Neural progenitor cell (in vitro differentiated cells): ENCODE measurements around the gene NEXN.

ENCODE experiments used
- EZH2 ChIP-seq: fragments of 200-600 bp; sonication (generic); IDR thresholded peaks from 2 replicates; pipeline ENCODE4 v1.6.1; 2017; ENCODE audit warnings: antibody characterized with exemption, mild to moderate bottlenecking, moderate library complexity
- TF ChIP-seq, protein P1 (sequence below): fragments of 200-600 bp; sonication (generic); IDR thresholded peaks from 2 replicates; pipeline ENCODE4 v1.5.1; 2017; ENCODE audit warnings: antibody characterized with exemption, mild to moderate bottlenecking

DNA sequence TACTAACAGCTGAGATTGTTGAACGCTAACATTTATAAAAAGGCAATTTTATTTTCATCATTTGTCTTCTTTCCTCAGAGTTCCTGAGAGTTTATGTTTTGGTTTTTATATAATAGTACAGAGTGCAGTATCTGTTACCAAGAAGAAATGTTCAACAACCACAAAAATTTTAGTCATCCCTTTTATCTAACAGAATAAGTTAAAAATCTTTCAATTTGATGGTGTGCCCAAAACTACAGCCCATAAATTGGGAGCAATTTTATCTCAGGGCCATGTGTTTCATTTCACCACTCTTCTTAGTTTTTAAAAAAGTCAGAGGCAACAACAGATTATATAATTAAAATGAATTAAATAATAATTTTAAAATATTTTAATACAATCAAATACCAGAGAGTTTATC lies 37.1 kb downstream of the NEXN start:
- TF ChIP-seq, protein P1, sequence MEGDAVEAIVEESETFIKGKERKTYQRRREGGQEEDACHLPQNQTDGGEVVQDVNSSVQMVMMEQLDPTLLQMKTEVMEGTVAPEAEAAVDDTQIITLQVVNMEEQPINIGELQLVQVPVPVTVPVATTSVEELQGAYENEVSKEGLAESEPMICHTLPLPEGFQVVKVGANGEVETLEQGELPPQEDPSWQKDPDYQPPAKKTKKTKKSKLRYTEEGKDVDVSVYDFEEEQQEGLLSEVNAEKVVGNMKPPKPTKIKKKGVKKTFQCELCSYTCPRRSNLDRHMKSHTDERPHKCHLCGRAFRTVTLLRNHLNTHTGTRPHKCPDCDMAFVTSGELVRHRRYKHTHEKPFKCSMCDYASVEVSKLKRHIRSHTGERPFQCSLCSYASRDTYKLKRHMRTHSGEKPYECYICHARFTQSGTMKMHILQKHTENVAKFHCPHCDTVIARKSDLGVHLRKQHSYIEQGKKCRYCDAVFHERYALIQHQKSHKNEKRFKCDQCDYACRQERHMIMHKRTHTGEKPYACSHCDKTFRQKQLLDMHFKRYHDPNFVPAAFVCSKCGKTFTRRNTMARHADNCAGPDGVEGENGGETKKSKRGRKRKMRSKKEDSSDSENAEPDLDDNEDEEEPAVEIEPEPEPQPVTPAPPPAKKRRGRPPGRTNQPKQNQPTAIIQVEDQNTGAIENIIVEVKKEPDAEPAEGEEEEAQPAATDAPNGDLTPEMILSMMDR = no peak
- TF ChIP-seq EZH2 = no peak
